ENCODE results near the gene TACSTD2.

GRCh38 chr1:58576325-58576726 is 726 bp downstream of the TACSTD2 start:
- TF ChIP-seq CTCF (IDR thresholded peaks at IDR 0.05; ENCODE audit: borderline replicate concordance, extremely low read depth, low read length, poor library complexity, severe bottlenecking) = no peak
- no peak for TF ChIP-seq EZH2 (IDR thresholded peaks at IDR 0.05; ENCODE audit: borderline replicate concordance, low read depth, low read length, severe bottlenecking)
